GM19193 (cell line): ENCODE results near the gene TFDP2.

Experiments
- POLR2A ChIP-seq: IDR thresholded peaks from 4 replicates; pipeline ENCODE4 v1.6.1; 2011; ENCODE audit not compliant: insufficient read depth, insufficient read length; ENCODE audit errors: extremely low read depth

TFDP2 gene

GRCh38 chr3:141901914-141902313, 247.4 kb downstream of the TFDP2 start:
- no peak for TF ChIP-seq POLR2A

- no peak for TF ChIP-seq POLR2A
These were observed 249.0 kb downstream of the TFDP2 start for GRCh38 chr3:141900343-141900742.

GRCh38 chr3:141898908-141899307, 250.4 kb downstream of the TFDP2 start:
- no peak for TF ChIP-seq POLR2A

GRCh38 chr3:141895731-141896130, 253.6 kb downstream of the TFDP2 start:
- TF ChIP-seq POLR2A: no peak

GRCh38 chr3:141894524-141895176, 254.7 kb downstream of the TFDP2 start:
- no peak for TF ChIP-seq POLR2A
